ENCODE measurements around the gene MXD1.

GRCh38 chr2:69944756-69945155 is 29.8 kb downstream of the MXD1 start:
- TF ChIP-seq EZH2 (IDR thresholded peaks at IDR 0.05; ENCODE audit: borderline replicate concordance) (no peak), CTCF (IDR thresholded peaks at IDR 0.05; ENCODE audit: poor library complexity) (no peak), EZH2phosphoT487 (IDR thresholded peaks at IDR 0.05; ENCODE audit: low read depth, severe bottlenecking, unreplicated experiment) (no peak)

Data from hepatocyte (in vitro differentiated cells).